ENCODE results near the gene ATP6V0C.
A peak's percentile ranks its signal among the peaks of the same experiment; 100 is the strongest.

Gene ATP6V0C

GRCh38 chr16:2499890-2500429 is 13.8 kb upstream of the ATP6V0C start:
- FAIRE-seq, result no peak
- DNase-seq (ENCODE audit: insufficient read length, low spot score), result no peak

GRCh38 chr16:2500430-2500917 is 13.3 kb upstream of the ATP6V0C start:
- DNase-seq (ENCODE audit: insufficient read length, low spot score) (no peak), FAIRE-seq (no peak)
- no peak for TF ChIP-seq CTCF (IDR thresholded peaks at IDR 0.05; ENCODE audit: insufficient read depth, missing control alignments)

More at GRCh38 chr16:2499890-2500429, 13.8 kb upstream of the ATP6V0C start:
- TF ChIP-seq CTCF (IDR thresholded peaks at IDR 0.05; ENCODE audit: insufficient read depth, missing control alignments), result no peak

GRCh38 chr16:2500918-2501750 is 12.6 kb upstream of the ATP6V0C start:
- DNase-seq (ENCODE audit: insufficient read length, low spot score) (peak; percentile 91), FAIRE-seq (no peak)
- TF ChIP-seq CTCF (IDR thresholded peaks at IDR 0.05; ENCODE audit: insufficient read depth, missing control alignments), result peak; percentile 90

- FAIRE-seq (no peak), DNase-seq (ENCODE audit: insufficient read length, low spot score) (no peak)
Observed at GRCh38 chr16:2501946-2502895, 11.5 kb upstream of the ATP6V0C start.

GRCh38 chr16:2505695-2506094 is 8.1 kb upstream of the ATP6V0C start:
- no peak for DNase-seq (ENCODE audit: insufficient read length, low spot score)
- FAIRE-seq, result no peak
- TF ChIP-seq CTCF (IDR thresholded peaks at IDR 0.05; ENCODE audit: insufficient read depth, missing control alignments), result no peak

More at GRCh38 chr16:2501946-2502895, 11.5 kb upstream of the ATP6V0C start:
- TF ChIP-seq CTCF (IDR thresholded peaks at IDR 0.05; ENCODE audit: insufficient read depth, missing control alignments), result no peak

- no peak for TF ChIP-seq CTCF (IDR thresholded peaks at IDR 0.05; ENCODE audit: insufficient read depth, missing control alignments)
- DNase-seq (ENCODE audit: insufficient read length, low spot score) (no peak), FAIRE-seq (no peak)
Observed at GRCh38 chr16:2507052-2507659, 6.6 kb upstream of the ATP6V0C start.
